SK-N-MC (cell line): ENCODE data around the gene MFSD1.

Experiments used
- DNase-seq: peaks from one replicate; pipeline ENCODE4 v3.0.0-alpha.2; 2011; ENCODE audit warnings: low read depth, low spot score
- H3K27ac ChIP-seq: fragments of 200-600 bp; sonication (generic); 2 replicates; pipeline ENCODE4 v1.5.1; 2016; ENCODE audit warnings: mixed run types
- H3K36me3 ChIP-seq: fragments of 200-600 bp; sonication (generic); 2 replicates; pipeline ENCODE4 v1.6.1; 2017; ENCODE audit warnings: antibody characterized with exemption, low read length, mixed read lengths; ENCODE audit not compliant: insufficient read depth
- H3K4me3 ChIP-seq: fragments of 200-600 bp; sonication (generic); 2 replicates; pipeline ENCODE4 v1.5.1; 2016
- H3K9ac ChIP-seq: fragments of 200-600 bp; sonication (generic); 2 replicates; pipeline ENCODE4 v1.8.0; 2017; ENCODE audit warnings: mixed run types, mixed read lengths; ENCODE audit not compliant: insufficient read length
- H3K9me3 ChIP-seq: fragments of 200-600 bp; sonication (generic); 2 replicates; pipeline ENCODE4 v1.6.1; 2017; ENCODE audit warnings: low read depth, mild to moderate bottlenecking, antibody characterized with exemption, low read length, moderate library complexity, mixed read lengths
- EZH2 ChIP-seq: fragments of 200-600 bp; sonication (generic); IDR thresholded peaks from one replicate; pipeline ENCODE4 v1.6.1; 2017; ENCODE audit warnings: antibody characterized with exemption
- FOXP2 ChIP-seq: optimal IDR thresholded peaks from 2 replicates; pipeline ENCODE3; 2011; ENCODE audit warnings: mild to moderate bottlenecking, moderate library complexity; ENCODE audit not compliant: insufficient read depth; ENCODE audit errors: extremely low read length, control extremely low read depth
- POLR2AphosphoS5 ChIP-seq: IDR thresholded peaks from 2 replicates; pipeline ENCODE4 v1.6.1; 2012; ENCODE audit warnings: mild to moderate bottlenecking, low read depth, low read length, borderline replicate concordance

The MFSD1 gene

GRCh38 chr3:158841387-158841786 is 39.5 kb downstream of the MFSD1 start:
- H3K27ac ChIP-seq = no peak overlapping the region
- no peak for DNase-seq
- H3K9me3 ChIP-seq = no peaks in the 10 kb centered on the region

GRCh38 chr3:158842976-158843375 is 41.1 kb downstream of the MFSD1 start:
- no peak for TF ChIP-seq POLR2AphosphoS5
- TF ChIP-seq EZH2 = no peak
- TF ChIP-seq FOXP2 = no peak
- H3K27ac ChIP-seq = no peak overlapping the region
- DNase-seq = no peak
- H3K9ac ChIP-seq = no peak overlapping the region
- H3K9me3 ChIP-seq = no peaks in the 10 kb centered on the region
- no peak overlapping the region for H3K4me3 ChIP-seq
- H3K36me3 ChIP-seq = no peaks in the 10 kb centered on the region

More at GRCh38 chr3:158841387-158841786, 39.5 kb downstream of the MFSD1 start:
- Histone ChIP-seq H3K9ac (no peak overlapping the region), H3K4me3 (no peak overlapping the region), H3K36me3 (no peaks in the 10 kb centered on the region)
- TF ChIP-seq EZH2 (no peak), FOXP2 (no peak), POLR2AphosphoS5 (no peak)

- Histone ChIP-seq H3K27ac (no peak overlapping the region), H3K9me3 (no peaks in the 10 kb centered on the region), H3K36me3 (no peaks in the 10 kb centered on the region), H3K9ac (no peak overlapping the region), H3K4me3 (no peak overlapping the region)
- TF ChIP-seq EZH2 (no peak), FOXP2 (no peak), POLR2AphosphoS5 (no peak)
- no peak for DNase-seq
Measured at GRCh38 chr3:158845765-158846350, 44.0 kb downstream of the MFSD1 start.

- no peak overlapping the region for H3K9ac ChIP-seq
- TF ChIP-seq POLR2AphosphoS5 (no peak), EZH2 (no peak)
- no peaks in the 10 kb centered on the region for H3K9me3 ChIP-seq
- no peak for DNase-seq
- H3K4me3 ChIP-seq = no peak overlapping the region
- H3K27ac ChIP-seq = no peak overlapping the region
- H3K36me3 ChIP-seq = no peaks in the 10 kb centered on the region
Measured at GRCh38 chr3:158846803-158847451, 45.1 kb downstream of the MFSD1 start.

GRCh38 chr3:158847452-158847821 is 45.6 kb downstream of the MFSD1 start:
- H3K9ac ChIP-seq = no peak overlapping the region
- H3K36me3 ChIP-seq = no peaks in the 10 kb centered on the region
- H3K27ac ChIP-seq = no peak overlapping the region
- no peak for TF ChIP-seq FOXP2
- no peak for TF ChIP-seq EZH2
- no peak for TF ChIP-seq POLR2AphosphoS5
- no peaks in the 10 kb centered on the region for H3K9me3 ChIP-seq
- H3K4me3 ChIP-seq = no peak overlapping the region
- no peak for DNase-seq

GRCh38 chr3:158847885-158848284 is 46.0 kb downstream of the MFSD1 start:
- no peak overlapping the region for H3K4me3 ChIP-seq
- no peak for TF ChIP-seq EZH2
- no peak for TF ChIP-seq FOXP2
- TF ChIP-seq POLR2AphosphoS5 = no peak
- H3K36me3 ChIP-seq = no peaks in the 10 kb centered on the region
- H3K9me3 ChIP-seq = no peaks in the 10 kb centered on the region
- no peak overlapping the region for H3K9ac ChIP-seq
- no peak for DNase-seq
- no peak overlapping the region for H3K27ac ChIP-seq

- H3K4me3 ChIP-seq = no peak overlapping the region
- TF ChIP-seq EZH2 (no peak), FOXP2 (no peak), POLR2AphosphoS5 (no peak)
- no peaks in the 10 kb centered on the region for H3K9me3 ChIP-seq
- no peak overlapping the region for H3K27ac ChIP-seq
- no peaks in the 10 kb centered on the region for H3K36me3 ChIP-seq
- no peak overlapping the region for H3K9ac ChIP-seq
- DNase-seq = no peak
Measured at GRCh38 chr3:158849757-158850156, 47.9 kb downstream of the MFSD1 start.

- DNase-seq = no peak
- Histone ChIP-seq H3K9me3 (no peaks in the 10 kb centered on the region), H3K4me3 (no peak overlapping the region), H3K27ac (no peak overlapping the region), H3K9ac (no peak overlapping the region), H3K36me3 (no peaks in the 10 kb centered on the region)
- no peak for TF ChIP-seq POLR2AphosphoS5
- no peak for TF ChIP-seq EZH2
Measured at GRCh38 chr3:158859362-158859761, 57.5 kb downstream of the MFSD1 start.

- no peak for DNase-seq
- Histone ChIP-seq H3K9me3 (no peaks in the 10 kb centered on the region), H3K27ac (no peak overlapping the region), H3K4me3 (no peak overlapping the region), H3K9ac (no peak overlapping the region), H3K36me3 (no peaks in the 10 kb centered on the region)
- TF ChIP-seq POLR2AphosphoS5 (no peak), FOXP2 (no peak), EZH2 (no peak)
Measured at GRCh38 chr3:158863247-158863646, 61.4 kb downstream of the MFSD1 start.
